HG03432 (cell line): Measurements from ENCODE around the gene FGD3.

Experiments
- ATAC-seq: cut with Tn5 transposase; IDR thresholded peaks from one replicate; pipeline ENCODE4 v1.9.1; 2021; ENCODE audit warnings: mild to moderate bottlenecking, moderate library complexity; ENCODE audit not compliant: unreplicated experiment

Gene FGD3

DNA sequence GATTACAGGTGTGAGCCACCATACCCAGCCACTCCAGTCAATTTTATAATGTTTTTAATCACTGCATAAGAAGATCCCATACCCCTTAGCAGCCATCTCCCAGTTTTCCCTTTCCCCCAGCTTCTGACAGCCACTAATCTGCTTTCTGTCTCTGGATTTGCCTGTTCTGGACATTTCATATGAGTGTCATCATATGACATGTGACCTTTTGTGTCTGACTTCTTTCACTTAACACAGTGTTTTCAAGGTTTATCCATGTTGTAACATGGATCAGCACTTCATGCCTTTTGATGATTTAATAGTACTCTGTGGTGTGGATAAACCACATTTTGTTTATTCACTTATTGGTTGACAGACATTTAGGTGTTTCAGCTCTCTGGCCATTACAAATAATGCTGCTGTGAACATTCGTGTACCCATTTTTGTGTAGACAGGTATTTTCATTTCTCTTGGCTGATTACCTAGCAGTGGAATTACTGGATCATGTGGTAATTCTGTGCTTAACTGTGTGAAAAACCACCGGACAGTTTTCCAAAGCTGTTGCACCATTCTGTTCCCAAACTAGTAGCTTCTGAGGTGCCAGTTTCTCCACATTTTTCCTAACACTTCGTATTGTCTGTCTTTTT lies 119.8 kb downstream of the FGD3 start:
- ATAC-seq, result no peak

DNA sequence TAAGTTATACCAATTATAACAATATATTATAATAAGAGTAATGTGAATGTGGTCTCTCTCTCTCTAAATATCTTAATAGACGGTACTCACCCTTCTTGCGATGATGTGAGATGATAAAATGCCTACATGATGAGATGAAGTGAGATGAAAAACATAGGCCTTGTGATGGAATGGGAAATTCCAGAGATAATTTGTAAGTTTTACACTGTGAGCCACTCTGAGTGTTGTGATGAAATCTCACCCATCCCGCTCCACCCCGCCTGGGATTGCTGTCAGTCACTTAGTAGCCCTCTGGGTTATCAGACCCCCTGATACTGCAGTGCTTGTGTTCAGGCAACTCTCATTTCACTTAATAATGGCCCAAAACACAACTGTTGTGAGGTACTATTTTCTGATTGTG lies 121.6 kb downstream of the FGD3 start:
- ATAC-seq, result no peak

DNA sequence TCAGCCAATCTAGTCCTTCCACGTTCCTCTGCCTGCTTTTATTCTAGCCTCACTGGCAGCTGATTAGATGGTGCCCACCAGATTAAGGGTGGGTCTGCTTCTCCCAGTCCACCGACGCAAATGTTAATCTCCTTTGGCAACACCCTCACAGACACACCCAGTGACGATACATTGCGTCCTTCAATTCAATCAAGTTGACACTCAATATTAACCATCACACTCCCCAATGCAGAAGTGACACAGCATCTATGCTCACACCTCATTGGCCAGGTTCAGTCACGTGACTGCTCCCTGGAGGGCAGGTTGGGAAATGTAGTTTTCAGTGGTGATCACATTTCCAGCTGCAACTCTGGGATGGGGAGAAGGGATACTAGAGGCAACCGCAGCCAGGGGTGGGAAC lies 124.1 kb downstream of the FGD3 start:
- ATAC-seq, result no peak

DNA sequence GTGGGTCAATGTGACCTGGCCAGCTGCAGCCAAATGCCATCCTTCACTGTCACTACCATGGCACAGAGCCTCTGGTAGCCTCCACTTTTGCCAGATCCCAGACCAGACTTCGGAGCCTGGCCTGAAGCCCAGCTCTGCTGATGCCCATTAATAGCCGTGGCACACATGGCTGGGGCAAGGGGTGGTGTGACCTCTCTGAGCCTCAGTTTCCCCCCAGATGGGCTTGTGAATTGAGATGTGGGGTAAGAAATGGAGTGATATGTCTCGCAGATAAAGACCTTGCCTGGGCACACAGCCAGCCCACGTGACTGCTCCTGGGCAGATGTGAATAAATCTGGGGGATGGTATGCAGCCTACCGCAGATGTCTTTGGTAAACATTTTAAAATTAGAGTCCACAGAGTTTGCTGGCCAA lies 125.1 kb downstream of the FGD3 start:
- ATAC-seq, result no peak

DNA sequence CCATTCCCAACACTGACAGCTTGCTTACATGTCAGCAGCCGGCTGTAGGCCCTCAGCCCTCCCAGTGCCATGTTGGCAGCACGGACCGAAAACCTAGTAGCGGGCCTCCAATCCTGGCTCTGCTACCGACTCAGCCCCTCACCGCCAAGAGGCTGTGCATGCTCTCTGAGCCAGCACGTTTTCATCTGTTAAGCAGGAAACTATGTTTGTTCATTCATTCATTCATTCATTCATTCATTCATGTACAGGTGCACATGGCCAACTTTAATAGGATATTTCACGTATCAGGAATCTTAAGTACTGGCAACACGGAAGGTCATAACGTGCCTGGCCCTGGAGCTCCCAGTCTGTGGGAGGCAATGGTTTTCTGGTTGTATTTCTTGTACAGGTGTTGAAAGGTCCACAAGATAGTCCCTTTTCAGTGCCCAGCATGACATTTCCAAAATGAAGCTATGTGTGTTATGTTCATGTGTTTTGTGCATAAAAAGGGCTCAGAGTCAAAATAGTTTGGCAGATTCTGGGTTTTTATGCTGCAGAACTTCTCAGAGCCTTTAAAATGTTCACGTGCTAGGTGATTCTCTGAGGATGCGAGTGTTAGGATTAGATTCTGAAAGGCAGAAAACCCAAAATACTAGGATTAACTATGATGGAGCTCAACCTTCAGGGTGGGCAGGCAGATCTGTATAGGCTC lies 128.9 kb downstream of the FGD3 start:
- ATAC-seq, result no peak

DNA sequence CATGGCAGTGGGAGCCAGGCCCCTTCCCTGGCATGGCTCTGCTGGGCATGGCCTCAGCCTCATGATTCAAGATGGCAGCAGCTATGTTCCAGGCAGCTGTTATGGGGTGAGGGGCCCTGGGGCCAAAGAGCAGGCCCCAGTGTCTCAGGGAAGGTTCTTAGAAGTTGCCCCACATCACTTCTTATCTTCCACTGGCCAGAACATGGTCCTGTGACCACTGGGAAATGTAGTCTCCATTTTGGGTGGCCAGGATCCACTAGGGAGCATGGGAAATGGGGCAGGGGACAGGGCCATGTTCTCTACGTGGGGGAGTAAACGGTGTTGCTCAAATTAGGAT lies 129.4 kb downstream of the FGD3 start:
- no peak for ATAC-seq

DNA sequence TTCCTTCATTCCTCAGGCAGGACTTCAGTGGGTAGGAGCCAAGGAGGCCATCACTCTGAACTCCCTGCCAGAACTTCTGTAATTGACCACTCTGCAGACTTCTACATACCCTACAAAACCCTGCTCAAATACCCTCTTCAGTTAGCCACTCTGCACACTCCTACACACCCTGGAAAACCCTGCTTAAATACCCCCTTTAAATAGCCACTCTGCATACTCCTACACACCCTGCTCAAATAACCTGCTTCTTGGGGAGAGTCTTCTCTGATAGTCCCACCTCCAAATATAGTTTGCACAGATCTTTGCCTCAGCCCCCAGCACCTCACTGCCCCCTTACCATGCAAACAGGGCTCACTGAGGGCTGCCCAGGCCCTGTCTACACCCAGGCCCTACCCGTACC lies 130.0 kb downstream of the FGD3 start:
- no peak for ATAC-seq

DNA sequence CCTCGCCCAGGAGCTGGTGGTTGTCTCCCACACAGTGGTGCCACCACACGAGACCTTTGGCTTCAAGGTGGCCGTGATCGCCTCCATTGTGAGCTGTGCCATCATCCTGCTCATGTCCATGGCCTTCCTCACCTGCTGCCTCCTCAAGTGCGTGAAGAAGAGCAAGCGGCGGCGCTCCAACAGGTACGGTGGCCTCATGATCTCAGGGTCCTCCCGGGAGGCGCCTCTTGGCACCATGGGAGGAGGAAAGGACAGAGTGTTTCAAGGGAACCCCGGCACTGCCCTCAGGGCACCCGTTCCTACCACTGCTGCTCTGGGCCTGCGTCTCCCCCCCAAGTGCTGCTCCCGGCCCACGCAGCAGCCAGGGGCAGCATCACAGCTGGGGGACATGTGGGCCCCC lies 130.5 kb downstream of the FGD3 start:
- no peak for ATAC-seq

DNA sequence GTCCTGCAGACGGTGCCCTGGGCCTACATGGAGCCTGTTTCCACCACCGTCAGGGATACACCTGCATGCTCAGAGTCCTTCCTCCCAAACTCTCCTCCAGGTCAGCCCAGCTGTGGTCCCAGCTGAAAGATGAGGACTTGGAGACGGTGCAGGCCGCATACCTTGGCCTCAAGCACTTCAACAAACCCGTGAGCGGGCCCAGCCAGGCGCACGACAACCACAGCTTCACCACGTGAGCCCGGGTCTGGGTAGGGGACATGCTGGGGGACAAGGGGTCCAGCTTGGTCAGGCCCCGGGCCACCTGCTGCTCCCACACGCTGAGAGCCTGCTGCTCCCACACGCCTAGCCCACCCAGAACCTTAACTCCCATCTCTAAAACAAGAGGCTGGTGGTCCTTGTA lies 132.0 kb downstream of the FGD3 start:
- no peak for ATAC-seq

DNA sequence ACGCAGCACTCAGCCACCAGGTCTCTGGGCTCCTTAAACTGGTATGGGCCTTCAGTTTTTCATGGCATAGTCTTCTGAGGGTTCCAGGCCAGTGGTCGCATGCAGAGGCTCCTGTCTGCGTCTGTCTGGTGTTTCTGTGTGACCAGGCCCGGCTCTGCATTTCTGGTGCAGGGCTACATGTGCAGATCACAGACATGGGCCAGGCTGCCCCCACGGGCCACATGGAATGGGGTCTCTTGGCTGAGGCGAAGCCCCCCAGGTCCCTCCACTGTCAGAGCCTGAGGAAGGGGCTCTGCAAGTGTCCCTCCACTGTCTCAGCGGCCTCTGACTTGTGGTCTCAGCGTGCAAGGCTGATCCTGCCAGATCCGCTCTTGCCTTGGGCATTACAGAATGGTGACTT lies 133.1 kb downstream of the FGD3 start:
- no peak for ATAC-seq

DNA sequence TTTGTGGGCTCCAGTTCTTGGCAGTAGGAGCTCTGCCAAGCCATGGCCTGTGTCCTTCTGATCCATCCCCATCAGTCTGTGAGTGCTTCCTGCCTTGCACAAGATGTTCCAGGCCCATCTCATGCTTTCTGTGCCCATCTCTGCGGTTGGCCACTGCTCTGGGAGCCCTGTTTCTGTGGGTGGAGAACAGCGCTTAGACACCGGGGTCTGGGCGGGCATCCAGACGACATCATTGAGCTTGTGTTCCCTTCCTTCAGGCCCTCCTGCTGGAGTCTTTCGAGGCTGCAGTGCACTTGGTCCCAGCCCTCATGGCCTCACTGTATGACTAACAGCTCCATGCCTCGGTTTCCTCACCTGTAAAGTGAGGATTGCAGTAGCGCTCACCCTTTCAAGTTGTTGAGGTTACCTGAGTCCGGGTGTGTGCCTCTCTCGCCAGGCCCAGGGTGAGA lies 133.8 kb downstream of the FGD3 start:
- no peak for ATAC-seq

DNA sequence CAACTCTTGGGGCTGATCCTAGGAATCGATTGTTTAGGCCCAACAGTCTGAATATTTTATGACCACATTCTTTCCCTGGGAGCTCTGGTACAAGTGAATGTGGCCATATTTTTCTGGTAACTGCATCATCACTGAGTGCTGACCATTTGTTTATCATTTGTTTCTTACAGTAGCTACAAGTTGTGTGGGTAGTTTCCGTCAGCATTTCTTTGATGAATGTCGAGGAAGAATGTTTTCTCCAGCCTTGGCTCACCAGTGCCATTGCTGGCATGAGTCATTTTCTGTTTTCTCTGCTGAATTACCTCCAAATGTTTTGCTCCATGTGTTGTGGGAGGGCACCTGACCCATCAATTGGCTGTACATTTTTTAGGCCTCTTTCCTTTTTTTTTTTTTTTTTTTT lies 134.6 kb downstream of the FGD3 start:
- ATAC-seq, result no peak

DNA sequence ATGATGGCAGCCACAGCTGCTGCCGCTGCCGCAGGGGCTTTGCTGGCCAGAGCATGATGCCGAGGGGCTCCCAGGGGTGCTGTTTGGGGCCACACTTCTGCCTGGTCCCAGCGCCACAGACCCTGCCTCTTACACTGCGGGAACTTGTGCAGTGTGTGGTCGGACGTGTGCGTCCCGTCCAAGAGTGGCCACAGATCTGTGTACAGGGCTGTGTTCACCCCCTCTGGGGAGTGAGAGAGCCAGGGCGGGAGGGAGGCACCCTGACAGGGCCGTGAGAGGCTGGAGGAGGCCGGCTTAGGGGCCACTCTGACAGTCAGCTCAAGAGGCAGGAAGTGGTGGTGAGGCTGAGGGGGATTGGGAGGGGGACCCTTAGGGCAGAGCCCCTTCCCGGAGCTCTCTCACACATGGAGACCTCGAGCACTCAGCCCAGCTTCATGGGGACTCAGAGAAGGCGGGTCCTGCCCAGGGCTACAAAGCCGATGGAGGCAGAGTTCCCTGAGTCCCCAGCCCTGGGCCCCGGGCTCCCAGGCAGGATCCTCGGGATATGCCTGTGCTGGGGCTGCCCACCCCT lies 135.6 kb downstream of the FGD3 start:
- no peak for ATAC-seq

DNA sequence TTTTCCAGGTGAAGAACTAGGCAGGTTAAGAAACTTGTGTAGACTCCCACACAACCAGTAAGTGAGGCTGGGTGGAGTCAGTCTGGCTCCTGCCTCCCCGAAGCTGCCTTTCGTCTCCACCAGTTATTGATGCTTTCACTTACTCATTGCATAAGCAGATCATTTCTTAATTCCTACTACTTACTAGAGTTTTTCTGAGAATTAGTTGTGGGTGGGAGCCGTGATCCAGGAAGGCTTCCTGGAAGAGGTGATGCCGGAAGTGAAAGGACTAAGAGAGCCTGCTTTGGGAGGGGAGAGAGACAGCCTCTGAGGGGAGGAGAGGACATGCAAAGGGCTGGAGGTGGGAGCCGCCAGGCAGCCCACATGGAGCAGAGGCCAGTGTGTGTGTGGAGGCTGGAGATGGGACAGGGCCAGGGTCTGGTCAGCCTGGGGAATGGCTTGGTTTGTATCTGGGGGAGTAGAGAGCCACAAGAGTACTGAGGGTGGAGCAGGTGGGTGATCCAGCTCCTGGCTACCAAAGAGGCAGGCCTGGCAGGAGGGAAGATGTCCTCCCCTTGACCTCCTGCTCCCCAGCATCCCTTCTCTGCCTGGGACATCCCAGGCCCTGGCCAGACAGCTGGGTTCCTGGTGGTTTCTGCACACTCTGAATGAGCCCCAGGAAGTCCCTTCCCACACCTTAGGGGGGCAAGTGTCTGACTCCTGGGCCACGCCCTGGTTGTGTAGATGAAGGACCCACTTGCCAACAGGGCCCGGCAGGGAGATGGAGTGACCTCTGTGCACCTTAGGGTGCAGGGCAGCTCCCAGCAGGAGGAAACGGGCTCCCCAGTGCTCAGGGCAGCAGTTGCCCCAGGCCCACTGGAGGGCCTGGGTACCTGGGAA lies 136.5 kb downstream of the FGD3 start:
- ATAC-seq, result no peak

DNA sequence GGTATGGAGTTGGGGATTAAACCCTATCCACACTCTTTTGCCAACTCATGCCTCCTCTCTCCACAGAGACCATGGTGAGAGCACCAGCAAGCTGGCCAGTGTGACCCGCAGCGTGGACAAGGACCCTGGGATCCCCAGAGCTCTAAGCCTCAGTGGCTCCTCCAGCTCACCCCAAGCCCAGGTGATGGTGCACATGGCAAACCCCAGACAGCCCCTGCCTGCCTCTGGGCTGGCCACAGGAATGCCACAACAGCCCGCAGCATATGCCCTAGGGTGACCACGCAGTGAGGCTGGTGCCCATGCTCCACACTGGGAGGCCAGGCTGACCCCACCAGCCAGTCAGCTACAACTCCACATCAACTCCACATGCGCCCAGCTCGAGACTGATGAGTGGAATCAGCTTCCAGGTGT lies 137.2 kb downstream of the FGD3 start:
- no peak for ATAC-seq

DNA sequence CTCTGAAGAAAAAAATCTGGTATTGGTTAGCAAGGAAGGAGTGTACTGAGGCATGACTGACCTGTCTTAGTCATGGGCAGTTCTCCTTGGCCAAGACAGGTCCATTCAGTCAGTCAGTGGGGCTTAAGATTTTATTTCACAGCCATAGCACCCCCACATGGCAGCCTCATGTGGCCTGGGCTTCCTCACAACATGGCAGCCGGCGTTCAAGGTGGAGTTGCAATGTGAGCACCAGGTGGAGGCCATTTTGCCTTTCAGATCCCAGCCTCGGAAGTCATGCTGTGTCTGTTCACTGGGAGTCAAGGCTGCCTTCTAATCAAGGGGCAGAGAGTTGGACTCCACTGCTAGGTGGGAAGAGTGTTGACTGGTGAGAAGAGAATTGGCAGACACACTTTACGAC lies 138.4 kb downstream of the FGD3 start:
- ATAC-seq, result no peak
